Nephron progenitor cell (in vitro differentiated cells): ENCODE results near the gene LRRTM1.

ENCODE experiments used
- DNase-seq: peaks from one replicate; pipeline ENCODE4 v3.0.0; 2021
- H3K27ac Mint-ChIP-seq: 2 replicates; pipeline ENCODE4 v1.8.0; 2021; ENCODE audit warnings: mild to moderate bottlenecking, moderate library complexity, mixed read lengths
- H3K27me3 Mint-ChIP-seq: 2 replicates; pipeline ENCODE4 v1.8.0; 2021; ENCODE audit warnings: mild to moderate bottlenecking, low read depth, mixed read lengths; ENCODE audit not compliant: poor library complexity
- H3K36me3 Mint-ChIP-seq: 2 replicates; pipeline ENCODE4 v1.8.0; 2021; ENCODE audit warnings: low read depth, mixed read lengths
- H3K4me1 Mint-ChIP-seq: 2 replicates; pipeline ENCODE4 v1.8.0; 2021; ENCODE audit warnings: mixed read lengths
- H3K4me3 Mint-ChIP-seq: 2 replicates; pipeline ENCODE4 v1.8.0; 2021; ENCODE audit warnings: mild to moderate bottlenecking, moderate library complexity, mixed read lengths
- H3K9me3 Mint-ChIP-seq: 2 replicates; pipeline ENCODE4 v1.8.0; 2021; ENCODE audit warnings: mild to moderate bottlenecking, moderate library complexity, mixed read lengths
- TF ChIP-seq, protein P1 (sequence below): fragments of 200-600 bp; sonication (generic); IDR thresholded peaks from 2 replicates; pipeline ENCODE4 v1.5.0; 2021; ENCODE audit warnings: antibody characterized with exemption

The LRRTM1 gene, protein sequence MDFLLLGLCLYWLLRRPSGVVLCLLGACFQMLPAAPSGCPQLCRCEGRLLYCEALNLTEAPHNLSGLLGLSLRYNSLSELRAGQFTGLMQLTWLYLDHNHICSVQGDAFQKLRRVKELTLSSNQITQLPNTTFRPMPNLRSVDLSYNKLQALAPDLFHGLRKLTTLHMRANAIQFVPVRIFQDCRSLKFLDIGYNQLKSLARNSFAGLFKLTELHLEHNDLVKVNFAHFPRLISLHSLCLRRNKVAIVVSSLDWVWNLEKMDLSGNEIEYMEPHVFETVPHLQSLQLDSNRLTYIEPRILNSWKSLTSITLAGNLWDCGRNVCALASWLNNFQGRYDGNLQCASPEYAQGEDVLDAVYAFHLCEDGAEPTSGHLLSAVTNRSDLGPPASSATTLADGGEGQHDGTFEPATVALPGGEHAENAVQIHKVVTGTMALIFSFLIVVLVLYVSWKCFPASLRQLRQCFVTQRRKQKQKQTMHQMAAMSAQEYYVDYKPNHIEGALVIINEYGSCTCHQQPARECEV

DNA sequence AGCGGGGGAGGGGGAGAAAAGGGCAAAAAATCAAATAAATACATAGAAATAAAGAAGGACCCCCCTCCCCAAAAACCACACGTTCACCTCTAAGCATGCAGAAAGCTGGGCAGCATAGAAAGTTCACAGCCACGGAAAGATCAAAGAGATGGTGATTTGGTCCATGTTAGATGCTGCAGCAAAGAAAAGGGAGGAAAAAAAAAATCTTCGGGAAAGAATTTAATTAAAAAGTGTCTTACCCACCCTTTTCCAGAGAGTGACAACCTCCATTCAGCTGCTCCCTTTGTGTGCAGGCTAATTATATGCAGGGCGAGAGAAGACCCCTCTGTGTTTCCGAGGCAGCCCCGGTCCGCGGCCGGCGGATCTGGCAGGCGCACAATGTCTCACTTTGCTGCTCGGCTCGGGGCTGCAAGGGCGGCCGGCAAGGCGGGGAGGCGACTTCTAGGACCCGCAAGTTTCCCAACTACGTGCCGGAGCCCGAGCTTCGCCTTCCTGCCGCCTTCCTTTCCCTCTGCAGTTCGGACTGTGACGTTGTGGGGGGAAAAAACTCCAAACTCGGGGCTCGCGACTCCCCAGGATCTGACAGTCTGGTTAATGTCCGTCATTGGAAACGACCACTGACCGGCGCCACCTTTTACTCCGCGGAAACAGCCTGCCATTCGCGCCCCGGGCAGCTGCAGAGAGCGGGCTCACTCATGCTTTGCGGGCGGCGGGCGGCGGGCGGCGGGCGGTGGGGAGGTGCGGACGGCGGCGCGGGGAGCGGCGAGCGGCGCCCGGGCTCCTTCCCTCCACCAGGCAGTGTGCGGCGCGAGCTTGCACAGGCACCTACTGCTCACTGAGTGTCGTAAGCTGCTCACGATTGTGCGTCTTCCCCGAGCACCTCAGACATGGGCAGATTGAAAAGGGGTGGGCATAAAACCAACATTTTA, at the start of gene LRRTM1:
Gene LRRTM1, minus strand, starts transcription at position 844 of the 929 bp plus-strand sequence. CDS start 933 bp downstream, outside the sequence.
- Mint-ChIP-seq H3K27me3 (peaks cover 67% of the 10 kb centered on the region), H3K9me3 (no peaks in the 10 kb centered on the region), H3K36me3 (no peaks in the 10 kb centered on the region), H3K4me3 (peak within 1 kb of the TSS; percentile 90), H3K4me1 (peaks cover 56% of the 10 kb centered on the region), H3K27ac (no peak within 1 kb of the TSS)
- TF ChIP-seq, protein P1, sequence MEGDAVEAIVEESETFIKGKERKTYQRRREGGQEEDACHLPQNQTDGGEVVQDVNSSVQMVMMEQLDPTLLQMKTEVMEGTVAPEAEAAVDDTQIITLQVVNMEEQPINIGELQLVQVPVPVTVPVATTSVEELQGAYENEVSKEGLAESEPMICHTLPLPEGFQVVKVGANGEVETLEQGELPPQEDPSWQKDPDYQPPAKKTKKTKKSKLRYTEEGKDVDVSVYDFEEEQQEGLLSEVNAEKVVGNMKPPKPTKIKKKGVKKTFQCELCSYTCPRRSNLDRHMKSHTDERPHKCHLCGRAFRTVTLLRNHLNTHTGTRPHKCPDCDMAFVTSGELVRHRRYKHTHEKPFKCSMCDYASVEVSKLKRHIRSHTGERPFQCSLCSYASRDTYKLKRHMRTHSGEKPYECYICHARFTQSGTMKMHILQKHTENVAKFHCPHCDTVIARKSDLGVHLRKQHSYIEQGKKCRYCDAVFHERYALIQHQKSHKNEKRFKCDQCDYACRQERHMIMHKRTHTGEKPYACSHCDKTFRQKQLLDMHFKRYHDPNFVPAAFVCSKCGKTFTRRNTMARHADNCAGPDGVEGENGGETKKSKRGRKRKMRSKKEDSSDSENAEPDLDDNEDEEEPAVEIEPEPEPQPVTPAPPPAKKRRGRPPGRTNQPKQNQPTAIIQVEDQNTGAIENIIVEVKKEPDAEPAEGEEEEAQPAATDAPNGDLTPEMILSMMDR = no peak
- peak; percentile 70 for DNase-seq

DNA sequence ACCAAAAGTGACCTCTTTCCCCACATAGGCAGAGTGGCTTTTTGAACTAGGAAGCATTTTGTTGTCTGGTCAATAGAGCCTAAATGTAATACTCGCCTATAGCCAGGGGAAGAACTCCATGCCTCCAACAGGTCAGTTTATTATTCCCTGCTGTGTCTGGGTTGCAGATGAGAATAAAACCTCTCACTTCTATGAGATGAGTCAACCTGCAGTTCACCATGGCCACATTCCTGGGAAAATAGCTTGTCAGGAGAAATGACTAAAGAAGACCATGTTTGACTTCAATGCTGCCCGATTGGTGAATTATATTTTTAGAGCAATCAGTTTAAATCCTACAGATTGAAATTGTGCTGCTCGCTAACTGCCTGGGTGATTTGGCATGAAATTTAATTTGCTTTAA, 46.7 kb upstream of the LRRTM1 start:
- H3K9me3 Mint-ChIP-seq = no peaks in the 10 kb centered on the region
- no peak for DNase-seq
- H3K4me3 Mint-ChIP-seq = no peak overlapping the region
- peaks cover 7% of the 10 kb centered on the region for H3K27me3 Mint-ChIP-seq
- TF ChIP-seq, protein P1 = no peak
- no peaks in the 10 kb centered on the region for H3K36me3 Mint-ChIP-seq
- no peaks in the 10 kb centered on the region for H3K4me1 Mint-ChIP-seq
- no peak overlapping the region for H3K27ac Mint-ChIP-seq

DNA sequence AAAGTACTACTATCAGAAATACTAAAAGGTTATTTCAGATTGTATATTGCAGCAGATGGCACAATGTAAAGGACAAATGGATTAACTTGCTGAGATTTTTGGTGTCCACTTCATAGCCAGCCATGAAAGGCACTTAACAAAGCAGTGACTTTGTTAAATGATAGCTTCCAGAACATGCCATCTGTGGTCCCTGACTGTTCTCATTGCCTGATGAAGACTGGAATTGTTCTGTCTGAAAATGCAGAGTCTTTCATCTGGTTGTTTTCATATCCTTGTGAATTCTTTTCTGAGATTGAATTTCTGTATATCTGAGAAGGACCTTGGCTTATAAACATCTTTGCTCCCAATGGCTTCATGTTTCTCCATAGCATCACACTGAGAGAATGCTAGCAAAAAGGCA, 44.4 kb upstream of the LRRTM1 start:
- Mint-ChIP-seq H3K4me1 (no peaks in the 10 kb centered on the region), H3K27ac (no peak overlapping the region), H3K27me3 (peaks cover 5% of the 10 kb centered on the region), H3K36me3 (no peaks in the 10 kb centered on the region), H3K4me3 (no peak overlapping the region), H3K9me3 (no peaks in the 10 kb centered on the region)
- no peak for DNase-seq
- TF ChIP-seq, protein P1 = no peak

DNA sequence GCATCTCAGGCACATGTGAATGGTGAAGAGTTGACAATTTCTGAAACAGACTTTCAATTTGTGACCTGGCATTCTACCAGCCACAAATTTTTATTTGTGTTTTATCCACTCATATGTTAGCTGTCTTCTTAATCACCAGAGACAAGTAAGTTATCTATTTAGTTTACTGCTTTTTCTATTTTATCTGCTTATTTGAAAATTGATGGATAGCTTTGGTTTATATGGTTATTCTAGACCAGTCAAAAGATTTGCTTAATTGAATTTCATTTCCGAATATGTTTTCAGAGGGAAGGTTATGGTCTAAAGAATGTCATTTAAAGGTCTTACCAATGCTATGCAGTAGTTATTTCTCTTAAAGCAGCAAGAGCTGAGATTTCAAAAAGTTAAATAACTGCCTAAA, 43.5 kb upstream of the LRRTM1 start:
- Mint-ChIP-seq H3K27me3 (peaks cover 4% of the 10 kb centered on the region), H3K9me3 (no peaks in the 10 kb centered on the region), H3K27ac (no peak overlapping the region), H3K4me1 (no peaks in the 10 kb centered on the region), H3K4me3 (no peak overlapping the region), H3K36me3 (no peaks in the 10 kb centered on the region)
- no peak for DNase-seq
- TF ChIP-seq, protein P1 = no peak

DNA sequence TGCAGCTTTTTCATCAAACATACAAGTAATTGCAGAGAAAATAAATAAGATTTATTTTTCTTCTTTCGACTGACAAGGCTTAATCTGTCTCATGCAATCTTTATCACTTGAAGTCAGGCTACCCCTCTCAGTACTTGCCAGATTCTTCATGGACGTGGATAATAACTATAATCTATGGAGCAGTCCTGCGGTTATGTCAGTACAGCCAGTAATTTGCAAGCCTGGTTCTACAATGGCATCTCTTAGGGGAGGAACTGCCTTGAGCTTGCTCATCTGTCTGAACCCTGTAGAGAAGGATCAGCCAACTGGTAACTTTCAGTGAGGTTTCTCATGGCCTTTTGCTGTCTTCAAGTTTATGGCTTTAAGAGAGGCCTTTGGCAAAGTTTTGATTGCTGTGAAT, 35.5 kb upstream of the LRRTM1 start:
- TF ChIP-seq, protein P1 = no peak
- Mint-ChIP-seq H3K4me1 (no peaks in the 10 kb centered on the region), H3K9me3 (no peaks in the 10 kb centered on the region), H3K36me3 (no peaks in the 10 kb centered on the region), H3K27me3 (no peaks in the 10 kb centered on the region), H3K27ac (no peak overlapping the region), H3K4me3 (no peak overlapping the region)
- no peak for DNase-seq
